ENCODE results near the gene GLTPD2.

GLTPD2 gene

GRCh38 chr17:4833178-4833940 is 44.6 kb downstream of the GLTPD2 start, which contains the start of gene MINK1:
Gene MINK1 (plus strand): TSS chr17:4833340. CDS start chr17:4833584, 244 bp downstream.
- DNase-seq (ENCODE audit: low spot score) = peak; percentile 91
- TF ChIP-seq, protein P1, sequence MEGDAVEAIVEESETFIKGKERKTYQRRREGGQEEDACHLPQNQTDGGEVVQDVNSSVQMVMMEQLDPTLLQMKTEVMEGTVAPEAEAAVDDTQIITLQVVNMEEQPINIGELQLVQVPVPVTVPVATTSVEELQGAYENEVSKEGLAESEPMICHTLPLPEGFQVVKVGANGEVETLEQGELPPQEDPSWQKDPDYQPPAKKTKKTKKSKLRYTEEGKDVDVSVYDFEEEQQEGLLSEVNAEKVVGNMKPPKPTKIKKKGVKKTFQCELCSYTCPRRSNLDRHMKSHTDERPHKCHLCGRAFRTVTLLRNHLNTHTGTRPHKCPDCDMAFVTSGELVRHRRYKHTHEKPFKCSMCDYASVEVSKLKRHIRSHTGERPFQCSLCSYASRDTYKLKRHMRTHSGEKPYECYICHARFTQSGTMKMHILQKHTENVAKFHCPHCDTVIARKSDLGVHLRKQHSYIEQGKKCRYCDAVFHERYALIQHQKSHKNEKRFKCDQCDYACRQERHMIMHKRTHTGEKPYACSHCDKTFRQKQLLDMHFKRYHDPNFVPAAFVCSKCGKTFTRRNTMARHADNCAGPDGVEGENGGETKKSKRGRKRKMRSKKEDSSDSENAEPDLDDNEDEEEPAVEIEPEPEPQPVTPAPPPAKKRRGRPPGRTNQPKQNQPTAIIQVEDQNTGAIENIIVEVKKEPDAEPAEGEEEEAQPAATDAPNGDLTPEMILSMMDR (IDR thresholded peaks at IDR 0.05) = no peak
- Histone ChIP-seq H3K27ac (peak within 1 kb of the TSS; percentile 92 to 97), H3K4me3 (peak within 1 kb of the TSS; percentile 100)

GRCh38 chr17:4833941-4834680 is 45.3 kb downstream of the GLTPD2 start:
- TF ChIP-seq, protein P1 (IDR thresholded peaks at IDR 0.05) = no peak
- Histone ChIP-seq H3K27ac (peak overlapping the region; percentile 92 to 97), H3K4me3 (peak overlapping the region; percentile 100)
- DNase-seq (ENCODE audit: low spot score) = peak; percentile 79

DNA sequence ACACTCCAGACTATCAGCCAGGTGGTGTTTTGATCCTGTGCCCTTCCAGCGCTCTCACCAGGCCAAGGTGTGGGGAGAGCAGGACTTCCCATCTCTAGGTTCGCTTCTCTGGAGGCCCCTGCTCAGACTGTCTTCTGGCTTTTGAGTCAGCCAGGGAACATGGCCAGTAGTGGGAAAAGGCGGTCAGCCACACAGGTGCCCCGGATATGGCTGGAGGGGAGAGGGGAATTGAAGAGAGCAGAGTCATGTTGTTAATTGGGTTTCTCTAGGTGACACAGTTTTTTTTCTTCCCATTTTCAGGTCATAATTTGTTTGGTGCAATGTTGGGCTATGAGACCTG is 45.9 kb downstream of the GLTPD2 start:
- TF ChIP-seq, protein P1 (IDR thresholded peaks at IDR 0.05) = no peak
- Histone ChIP-seq H3K27ac (peak overlapping the region in 1 of 2 donors; percentile 97), H3K4me3 (peak overlapping the region; percentile 100)
- no peak for DNase-seq (ENCODE audit: low spot score)

DNA sequence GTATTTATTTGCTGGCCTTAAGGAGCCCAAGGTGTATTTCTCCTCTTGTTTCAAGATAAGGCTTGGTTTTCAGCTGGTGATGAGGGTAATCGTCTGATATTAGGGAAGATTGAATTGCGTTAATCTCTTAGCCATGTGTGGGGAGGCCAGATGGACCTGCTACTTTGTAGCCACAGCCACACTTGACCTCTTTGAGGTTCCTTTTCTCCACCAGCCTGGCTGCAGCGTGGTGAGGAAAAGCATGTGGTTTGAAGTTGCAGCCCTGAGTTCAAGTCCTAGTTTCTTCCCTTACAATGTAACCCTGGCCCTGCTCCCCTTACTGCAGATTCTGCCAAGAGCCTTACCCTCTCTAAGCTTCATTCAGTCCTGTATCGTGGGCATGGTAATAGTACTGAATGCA is 47.5 kb downstream of the GLTPD2 start:
- no peak for DNase-seq (ENCODE audit: low spot score)
- Histone ChIP-seq H3K27ac (no peak overlapping the region), H3K4me3 (no peak overlapping the region)
- TF ChIP-seq, protein P1 (IDR thresholded peaks at IDR 0.05) = no peak

DNA sequence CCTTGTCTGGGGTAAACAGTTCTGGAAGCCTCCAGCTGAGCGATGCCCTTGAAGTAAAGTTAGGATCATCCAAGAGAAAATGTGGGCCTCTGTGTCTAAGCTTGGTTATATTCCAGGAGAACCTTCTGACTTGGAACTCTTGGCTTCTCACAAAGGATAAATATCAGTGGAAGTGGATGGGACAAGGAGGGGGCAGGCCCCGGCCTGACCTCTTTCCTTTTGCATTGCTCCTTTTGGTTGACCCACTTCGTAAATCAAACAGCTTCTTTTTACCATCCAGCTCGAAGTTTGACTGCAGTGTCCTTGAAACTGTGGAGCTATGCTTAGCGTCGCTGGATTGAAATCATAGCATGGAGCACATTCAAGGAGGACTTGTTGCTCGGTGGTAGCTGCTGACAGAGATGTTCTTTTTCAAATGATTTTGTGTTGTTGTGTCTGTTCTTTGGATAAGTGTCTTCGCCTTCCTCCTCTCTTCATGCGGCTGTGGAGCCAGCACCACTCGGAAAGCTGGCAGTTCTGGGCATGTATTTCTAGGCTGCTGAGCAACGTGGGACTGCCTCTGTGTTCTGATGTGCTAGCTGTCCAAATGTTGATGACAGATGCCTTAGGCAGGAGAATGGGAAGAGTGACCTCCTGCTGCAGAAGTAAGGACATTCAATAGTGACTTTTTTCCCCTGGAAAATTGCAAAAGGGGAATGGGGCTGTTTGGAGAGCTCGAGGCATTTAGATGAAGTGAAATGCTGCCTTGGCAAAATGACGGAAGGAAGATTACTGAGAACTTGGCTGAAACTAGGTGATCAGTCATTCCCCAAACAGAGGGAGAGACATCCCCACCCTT is 48.9 kb downstream of the GLTPD2 start:
- TF ChIP-seq, protein P1 (IDR thresholded peaks at IDR 0.05) = no peak
- no peak for DNase-seq (ENCODE audit: low spot score)
- H3K4me3 ChIP-seq = no peak overlapping the region
- H3K27ac ChIP-seq = no peak overlapping the region

DNA sequence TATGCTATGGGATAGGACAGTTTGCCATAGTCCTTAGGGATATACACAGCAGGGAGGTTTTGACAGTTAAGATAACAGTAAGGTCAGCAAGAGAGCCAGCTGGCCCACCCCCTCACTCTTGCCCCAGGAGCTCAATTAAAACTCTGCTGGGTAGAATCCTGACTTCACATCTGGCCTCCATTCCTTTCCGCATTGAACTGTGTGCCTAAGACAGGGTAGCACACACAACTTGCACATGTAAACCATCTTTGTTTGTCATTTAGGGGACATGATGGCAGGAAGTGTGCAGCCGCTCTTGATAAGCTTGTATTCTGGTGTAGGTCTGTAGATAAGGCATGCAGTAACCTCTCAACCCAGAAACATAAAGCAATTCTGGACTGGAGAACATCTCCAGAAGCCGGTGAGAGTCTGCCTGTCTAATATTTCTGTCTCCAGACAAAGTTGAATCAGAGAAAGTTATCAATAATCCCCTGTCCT is 49.6 kb downstream of the GLTPD2 start:
- no peak overlapping the region for H3K27ac ChIP-seq
- H3K4me3 ChIP-seq = no peak overlapping the region
- DNase-seq (ENCODE audit: low spot score) = no peak
- TF ChIP-seq, protein P1 (IDR thresholded peaks at IDR 0.05) = no peak
